Measurements from ENCODE around the gene SLIT3.

The SLIT3 gene

DNA sequence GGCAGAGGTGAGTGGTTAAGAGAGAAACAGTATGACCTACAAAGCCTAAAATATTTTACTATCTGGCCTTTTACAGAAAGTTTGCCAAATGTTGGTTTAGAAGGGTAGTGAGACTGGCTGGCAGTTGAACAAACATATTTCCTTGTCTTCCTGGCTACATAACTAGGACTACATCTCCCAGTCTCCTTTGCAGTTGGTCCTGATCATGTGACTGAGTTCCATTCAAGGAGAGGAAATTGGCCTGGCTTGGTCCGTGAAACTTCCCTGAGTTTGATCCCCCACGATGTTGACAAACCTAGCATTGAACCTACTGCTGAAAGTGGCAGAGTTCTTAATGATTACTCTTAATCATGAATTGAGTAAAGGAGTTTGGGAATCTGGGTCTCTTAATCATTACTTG is 280.8 kb downstream of the SLIT3 start:
- DNase-seq = no peak

DNA sequence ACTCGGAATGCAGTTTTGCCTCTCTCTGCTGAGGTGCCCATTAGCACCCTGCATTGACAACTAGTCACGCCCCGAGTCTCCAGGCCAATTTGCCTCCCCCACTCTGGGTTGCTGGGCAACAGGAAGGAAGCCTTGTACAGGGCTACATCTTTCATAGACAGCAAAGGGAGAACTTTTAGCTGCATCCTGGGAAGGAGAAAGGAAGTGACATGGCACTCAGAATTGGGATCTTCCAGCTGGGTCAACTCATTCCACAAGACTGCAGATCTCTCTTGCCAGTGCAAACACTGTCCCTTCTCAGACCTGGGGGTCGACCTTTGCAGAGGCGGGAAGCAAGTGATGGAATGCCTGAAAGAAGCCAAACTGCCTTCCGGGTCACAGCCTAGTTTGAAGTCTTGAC is 282.0 kb downstream of the SLIT3 start:
- DNase-seq = no peak

DNA sequence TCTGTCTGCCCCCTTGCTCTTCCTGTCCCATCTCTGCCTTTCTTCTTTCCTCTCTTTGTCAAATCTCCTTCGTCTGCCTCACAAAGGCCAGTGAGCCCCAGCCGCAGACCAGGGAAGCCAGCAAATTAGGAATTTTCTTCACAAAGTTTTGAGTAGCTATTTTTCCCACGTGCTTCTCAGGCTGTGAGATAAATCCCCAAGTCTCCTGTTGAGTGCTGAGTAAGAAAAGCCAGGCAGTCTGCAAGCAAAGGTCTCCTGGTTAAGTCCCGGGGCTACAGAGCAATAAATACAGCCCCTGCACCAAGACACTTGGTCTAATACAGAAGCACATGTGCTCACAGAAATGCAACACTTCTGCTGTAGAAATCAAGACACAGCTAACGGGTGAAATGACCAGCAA is 284.9 kb downstream of the SLIT3 start:
- DNase-seq = no peak

DNA sequence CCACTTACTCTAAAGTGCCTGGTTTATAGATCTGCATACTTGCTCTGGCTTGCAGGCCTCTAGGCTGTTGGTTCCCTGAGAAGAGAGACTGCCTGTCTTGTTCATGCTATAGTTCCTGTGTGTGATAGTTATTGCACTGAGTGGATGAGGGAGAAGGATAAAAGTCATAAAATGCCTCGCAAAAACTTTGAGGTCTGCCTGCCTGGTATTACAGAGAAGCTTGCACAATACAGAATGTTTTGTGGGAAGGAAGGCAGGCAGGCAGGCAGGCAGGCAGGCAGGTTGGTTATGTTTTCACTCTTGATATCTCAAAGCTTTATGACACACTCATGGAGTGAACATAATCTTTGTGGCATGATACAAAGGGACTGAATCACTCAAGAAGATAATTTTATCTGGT is 287.1 kb downstream of the SLIT3 start:
- no peak for DNase-seq

DNA sequence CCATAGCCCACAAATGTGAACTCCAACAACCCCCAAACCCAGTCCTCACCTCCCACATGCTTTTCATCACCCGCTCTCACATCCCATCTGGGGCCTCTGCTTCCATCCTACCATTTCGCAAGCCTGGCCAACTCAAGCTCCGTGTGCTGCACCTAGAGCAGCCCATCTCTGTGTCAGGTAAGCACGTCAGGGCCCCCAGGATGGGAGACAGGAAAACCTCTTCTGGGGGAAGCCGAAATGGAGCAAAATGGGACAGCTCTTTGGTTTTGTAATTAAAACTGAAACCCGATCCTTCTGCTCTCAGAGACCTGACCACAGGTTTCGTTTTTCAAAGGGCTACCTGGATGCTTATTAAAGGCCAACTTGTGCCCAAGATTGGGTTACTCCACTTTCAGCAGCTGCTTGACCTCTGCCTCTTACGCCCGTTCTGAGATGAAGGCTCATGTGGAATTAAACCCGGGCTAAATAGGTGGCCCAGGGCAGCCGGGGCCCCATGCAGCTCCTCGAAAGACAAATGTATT is 287.7 kb downstream of the SLIT3 start:
- no peak for DNase-seq

DNA sequence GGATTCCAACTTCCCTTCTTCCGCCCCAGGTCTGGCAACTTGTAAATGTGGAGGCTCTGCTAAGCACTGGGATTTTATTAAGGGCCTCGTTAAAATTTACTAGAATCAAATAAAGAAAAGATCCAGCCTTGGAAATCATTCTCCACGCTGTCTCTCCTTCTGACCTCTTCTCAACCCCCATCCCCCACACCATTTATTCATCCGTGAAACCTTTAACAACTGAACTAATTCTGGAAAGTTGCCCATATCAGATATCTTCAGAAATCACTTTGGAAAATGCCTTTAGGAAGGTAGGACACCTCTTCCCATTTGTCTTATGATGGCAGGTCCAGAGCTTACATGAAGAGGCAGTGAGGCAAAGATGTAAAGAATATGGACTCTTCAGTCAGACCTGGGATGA is 288.5 kb downstream of the SLIT3 start:
- no peak for DNase-seq

DNA sequence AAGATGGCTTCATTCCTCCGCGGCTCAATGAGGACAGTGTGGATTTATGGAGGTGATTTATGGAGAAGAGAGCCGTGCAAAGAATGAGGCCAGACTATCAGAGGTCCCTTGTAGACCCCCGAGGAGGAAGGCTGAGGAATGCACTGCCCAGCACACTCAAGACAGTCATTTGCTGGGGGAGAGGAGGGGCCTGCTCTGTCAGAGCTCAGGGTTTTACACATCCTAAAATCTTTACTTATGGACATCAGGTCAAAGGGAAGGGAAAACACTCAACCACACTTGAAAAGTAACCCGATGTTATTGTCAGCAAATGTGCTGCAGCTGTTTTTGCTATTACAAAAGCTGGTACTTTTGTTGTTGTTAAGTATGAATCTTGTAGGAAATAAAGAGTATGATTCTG is 289.5 kb downstream of the SLIT3 start:
- DNase-seq = no peak

DNA sequence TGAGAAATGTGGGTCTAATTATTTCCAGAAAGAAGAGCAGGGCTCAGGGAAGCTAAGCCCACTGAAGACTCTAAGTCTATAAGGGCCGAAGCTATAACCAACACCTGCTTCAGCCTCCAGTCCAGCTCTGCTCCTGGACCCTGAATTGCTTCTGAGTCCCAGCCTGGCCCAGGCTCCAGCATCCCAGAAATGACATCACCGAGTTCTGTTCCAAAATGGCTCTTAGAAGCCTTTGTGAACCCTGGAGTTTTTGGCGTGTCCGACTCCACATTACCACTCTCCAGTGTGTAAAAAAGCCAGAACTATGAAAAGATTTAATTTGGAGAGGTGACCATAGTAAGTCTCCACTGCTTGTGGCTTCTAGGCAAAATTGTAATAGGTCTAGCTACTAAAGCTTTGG is 289.9 kb downstream of the SLIT3 start:
- DNase-seq = no peak

DNA sequence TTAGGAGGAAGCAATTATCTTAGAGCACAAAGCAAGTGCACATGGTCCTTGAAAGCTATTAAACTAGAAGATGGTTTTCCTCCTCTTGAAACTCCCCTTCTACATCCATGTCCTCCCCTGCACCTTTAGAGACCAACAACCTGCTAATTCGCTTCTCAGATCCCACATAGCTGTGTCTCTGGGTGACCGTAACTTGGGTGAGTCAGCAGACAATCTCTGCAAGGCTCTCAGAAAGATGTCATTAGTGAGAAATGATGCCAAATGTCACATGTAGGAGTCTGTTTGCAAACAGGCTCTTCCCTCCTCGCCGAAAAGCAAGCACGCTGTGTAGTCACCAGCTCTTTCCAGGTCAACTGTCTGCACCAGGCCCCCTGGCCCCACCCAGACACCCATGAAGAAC is 291.8 kb downstream of the SLIT3 start:
- DNase-seq = no peak

DNA sequence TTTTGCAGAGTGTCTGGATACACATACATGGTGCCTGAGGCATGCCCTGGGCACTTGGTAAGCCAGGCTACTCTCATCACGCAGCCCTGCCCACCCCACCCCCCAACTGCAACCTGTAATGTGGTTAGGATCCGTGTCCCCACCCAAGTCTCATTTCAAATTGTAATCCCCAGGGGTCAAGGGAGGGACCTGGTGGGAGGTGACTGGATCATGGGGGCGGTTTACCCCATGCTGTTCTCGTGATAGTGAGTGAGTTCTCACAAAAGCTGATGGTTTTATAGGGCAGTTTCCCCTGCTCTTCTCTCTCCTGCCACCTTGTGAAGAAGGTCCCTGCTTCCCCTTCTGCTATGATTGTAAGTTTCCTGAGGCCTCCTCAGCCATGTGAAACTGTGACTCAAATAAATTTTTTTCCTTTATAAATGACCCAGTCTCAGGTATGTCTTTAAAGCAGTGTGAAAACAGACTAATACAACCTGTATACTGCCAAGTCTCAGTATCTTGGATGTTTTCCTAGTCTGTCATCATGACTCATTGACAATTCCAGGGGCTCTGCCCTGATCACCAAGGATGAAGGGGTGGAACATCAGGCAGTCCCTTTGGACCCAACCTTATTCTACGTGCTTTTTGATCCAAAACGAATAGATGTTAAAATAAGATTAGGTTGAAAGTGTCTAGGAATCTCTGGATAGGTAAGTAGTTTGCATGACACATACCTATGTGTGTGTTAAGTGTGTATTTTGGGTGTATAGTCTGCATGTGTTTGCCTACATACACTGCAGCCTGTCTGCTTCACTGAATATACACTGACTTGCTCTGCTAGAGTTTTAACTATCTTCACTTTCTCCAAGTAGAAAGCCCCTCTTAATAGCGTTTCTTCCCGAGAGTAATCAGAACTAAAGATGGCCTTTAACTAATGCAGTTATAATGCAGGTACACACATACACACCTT is 293.8 kb downstream of the SLIT3 start:
- DNase-seq = no peak

DNA sequence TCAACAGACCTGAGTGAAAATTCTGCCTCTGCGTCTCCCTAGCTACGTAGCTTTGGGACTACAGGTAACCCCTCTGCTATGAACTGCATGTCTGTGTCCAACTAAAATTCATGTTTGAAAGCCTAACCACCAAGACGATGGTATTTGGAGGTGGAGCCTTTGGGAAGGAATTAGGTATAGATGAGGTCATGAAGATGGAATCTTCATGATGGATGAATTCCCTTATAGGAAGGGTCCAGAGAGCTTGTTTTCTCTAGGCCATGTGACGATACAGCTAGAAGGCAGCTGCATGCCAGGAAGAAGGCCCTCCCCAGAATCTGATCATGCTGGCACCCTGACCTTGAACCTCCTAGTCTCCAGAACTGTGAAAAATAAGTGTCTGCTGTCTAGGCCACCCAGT is 296.4 kb downstream of the SLIT3 start:
- DNase-seq = no peak

DNA sequence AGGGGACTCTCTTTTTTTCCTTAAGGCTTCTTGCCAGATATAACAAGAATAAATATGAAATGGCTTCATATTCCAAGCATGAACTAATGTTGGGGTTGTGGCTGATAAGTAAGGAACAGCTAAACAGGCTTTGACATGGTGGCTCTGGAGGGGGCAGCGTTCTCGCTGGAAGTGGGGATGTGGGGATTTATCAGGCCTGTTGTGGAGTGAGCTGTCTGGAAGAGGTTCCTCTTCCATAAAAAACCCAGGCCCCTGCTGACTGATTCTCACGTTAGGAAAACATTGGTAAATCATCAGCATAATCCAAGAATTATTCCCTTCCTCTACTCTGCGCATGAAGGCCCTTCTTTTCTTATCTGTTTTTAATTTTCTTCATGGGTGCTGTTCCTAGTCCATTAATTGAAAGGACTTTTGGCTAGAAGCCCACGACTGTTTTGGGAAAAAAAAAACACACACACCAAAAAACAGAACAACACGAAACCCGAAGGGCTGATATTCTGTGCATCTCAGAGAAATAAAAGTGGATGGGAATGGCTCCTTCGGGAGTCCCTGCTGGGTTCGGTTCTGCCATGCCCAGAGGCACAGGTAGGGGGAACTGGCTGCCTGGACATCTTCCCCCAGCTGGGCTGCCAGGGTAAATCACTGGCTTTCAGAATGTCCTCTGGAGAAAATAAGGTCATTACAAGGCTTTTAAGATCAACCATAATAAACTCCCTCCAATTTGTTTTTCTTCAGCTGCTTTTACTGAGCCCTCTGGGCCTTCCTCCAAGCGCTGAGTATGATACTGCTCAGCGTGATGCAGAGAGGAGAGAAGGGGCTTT is 297.0 kb downstream of the SLIT3 start:
- no peak for DNase-seq

DNA sequence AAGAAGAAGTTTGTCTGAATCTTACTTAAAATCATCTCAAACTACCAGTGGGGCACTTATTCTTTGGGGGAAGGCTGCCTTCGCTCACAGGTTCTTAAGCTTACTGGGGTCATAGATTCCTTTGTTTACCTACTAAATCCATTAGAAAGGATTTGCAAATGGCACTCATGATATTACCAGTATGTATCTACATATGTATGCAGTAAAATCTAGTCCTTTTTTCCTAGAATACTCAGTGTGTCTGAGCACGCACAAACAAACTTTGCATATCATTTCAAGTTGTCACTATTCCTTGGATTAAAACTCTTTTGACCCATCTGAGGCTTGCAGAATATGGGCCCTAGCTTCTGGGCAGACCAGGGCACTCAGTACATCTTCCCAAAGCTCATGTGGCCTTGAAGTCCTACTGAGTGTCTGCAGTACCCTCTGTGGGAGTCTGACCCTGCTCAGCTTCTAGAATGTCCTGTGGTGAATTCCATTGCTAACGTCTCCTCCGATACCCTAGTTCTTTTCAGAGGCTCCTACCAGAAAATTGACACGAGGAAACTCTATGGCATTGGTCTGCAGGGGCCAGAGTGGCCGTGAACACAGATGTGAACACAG is 297.9 kb downstream of the SLIT3 start:
- no peak for DNase-seq

DNA sequence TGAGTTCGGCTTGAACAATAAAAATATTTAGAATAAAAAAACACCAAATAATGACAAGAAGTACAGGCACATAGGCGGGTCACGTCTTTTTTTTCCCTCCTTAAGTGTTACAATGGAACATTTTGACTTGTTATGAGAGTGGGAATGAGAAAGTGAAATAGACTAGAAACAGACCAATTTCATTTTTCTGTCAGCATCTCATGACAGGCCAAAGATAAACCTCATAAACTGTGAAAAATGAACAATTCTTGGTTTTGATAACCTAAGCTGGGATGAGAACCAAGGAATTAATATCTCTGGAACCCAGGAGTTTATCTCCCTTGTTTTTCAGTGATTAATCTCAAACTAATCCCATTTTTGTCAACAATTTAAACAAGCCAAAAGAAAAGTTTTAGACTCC is 299.5 kb downstream of the SLIT3 start:
- DNase-seq = no peak

DNA sequence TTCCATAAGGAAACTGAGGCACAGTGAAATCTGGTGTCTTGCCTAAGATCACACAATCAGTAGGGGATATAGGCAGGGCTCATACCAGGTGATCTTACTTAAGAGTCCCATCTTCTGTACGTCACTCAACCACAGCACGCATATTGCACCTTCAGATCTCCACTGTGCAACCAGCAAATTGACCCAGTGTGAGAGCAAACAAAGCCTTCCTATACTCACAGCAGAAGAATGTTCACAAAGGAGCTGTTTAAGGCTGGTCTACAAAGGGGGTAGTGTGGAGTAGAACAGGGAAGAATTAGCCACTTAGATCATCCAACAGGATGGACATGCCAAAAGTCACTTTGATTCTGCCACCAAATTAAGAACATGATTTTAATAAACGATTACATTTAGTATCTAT is 305.9 kb downstream of the SLIT3 start:
- DNase-seq = no peak

DNA sequence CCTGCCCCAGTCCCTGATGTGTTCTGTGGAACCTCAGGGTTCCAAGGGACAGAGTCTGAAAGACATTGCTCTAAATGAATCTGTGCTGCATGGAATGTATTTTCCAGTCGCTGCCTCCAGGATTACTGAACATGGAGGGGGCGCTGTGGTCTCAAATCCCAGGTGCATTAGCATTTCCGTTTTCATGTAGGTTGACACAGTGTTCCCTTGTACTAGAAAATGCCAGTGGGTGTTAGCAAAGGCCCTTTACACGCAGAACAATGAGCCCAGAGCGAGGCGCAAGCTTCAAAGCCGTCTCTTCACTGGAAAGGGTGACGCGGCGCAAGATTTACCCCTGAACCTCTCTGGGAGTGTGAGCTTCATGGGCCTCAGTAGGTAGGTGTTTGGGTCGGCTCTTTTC is 308.3 kb downstream of the SLIT3 start:
- no peak for DNase-seq

DNA sequence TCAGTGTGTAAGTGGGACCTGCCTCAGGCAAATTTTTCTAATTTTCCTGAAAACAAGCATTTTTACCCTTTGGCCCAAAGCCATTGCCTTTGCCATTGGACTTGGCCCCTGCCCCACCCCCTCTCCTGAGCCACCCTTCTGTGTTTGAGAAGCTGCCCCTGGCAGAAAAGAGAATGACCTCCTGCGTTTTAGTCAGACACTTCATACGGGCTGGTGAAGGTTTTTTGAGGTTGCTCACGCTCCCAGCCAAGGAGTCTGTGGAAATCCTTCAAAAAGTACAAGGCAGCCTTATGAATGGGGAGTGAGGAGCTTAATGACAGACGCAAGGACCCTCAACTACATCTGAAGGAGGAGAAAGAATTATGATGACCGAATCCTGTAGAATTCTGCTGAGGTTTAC is 308.9 kb downstream of the SLIT3 start:
- DNase-seq = no peak

DNA sequence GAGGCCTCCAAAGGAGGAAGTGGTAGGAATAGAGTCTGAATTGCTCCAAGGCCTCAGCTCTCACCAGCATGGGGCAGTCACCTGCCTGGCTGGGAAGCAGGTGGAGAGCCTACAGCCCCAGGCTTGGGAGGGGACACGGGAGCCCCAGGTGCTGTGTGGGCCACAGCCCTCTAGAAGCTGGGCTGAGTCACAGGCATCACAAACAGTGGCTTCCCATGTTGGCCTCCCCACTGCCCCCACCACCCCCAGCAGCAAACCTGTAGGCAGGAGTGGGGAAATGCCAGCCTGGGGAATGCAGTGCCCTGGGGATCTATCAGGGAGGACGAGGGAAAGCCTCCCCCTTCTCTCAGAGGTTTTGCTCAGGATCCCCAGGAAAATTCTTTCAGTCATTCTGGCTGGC is 309.6 kb downstream of the SLIT3 start:
- DNase-seq = no peak

DNA sequence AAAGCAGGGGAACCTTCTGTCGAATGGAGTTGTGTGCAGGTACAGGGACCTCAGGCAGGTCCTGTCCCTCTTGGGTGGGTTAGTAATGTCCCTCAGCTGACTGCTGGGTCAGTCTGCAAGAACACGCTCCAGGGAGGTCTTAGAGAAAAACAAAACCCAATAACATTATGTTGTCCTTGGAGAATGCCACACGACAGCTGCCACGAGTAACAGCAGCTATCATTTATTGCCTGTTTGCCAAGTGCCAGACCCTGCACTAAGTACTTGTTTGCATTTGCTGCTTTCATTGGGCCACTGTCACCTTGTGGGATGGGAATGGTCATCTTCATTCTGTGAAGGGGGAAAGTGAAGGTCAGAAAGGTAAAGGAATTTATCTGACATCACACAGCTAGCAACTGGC is 310.3 kb downstream of the SLIT3 start:
- DNase-seq = no peak

DNA sequence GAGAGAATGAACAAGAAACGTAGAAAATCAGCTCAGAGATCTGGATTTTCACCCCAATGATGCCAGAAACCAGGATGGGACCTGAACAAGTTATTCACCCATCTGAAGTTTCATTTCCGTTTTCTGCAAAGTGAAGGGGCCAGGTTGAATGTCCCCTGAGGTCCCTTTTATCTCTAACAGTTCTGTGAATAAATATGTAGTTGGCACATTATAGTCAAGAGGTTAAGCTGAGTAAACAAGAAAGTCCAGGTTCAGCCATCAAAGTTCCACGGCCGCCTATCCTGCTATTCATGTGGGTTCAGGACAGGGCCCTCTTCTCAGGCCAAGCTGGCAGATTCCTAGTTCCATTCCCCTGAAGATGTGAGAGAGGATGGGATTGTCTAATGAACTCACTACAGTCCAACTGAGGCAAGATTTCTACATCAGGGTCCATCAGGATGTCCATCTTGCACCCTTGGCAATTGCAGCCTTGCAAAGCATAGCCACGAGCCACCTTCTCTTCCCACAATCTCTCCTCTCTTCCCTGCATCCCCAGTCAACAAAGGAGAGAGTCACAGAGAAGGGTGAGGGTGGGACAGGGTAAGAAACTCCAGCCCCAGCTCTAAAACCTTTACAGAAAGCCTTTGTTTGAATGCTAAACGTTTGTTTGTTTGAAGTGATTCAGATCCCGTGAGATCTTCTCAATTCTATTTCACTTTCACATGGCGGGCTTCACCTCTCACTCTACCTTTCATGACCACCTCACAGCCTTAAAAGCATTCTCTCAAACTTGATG is 311.0 kb downstream of the SLIT3 start:
- DNase-seq = no peak

DNA sequence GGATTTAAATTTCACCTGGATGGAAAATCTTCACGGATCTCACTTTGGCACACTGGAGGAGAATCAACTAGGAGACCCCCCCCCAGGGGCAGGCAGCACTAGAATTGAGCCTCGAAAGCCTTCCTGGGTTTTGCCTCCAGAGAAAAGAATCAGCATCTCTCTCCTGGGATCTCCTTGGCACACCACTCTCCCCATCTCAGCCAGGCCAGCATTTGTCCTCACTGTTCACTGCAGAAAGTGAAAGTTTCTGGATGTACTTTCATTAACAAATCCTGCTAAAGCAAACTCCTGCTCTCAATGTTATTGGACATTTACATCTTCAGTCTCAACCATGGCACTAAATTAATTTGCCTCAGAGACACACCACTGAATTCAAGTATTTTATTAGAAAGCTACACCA is 312.2 kb downstream of the SLIT3 start:
- DNase-seq = no peak

DNA sequence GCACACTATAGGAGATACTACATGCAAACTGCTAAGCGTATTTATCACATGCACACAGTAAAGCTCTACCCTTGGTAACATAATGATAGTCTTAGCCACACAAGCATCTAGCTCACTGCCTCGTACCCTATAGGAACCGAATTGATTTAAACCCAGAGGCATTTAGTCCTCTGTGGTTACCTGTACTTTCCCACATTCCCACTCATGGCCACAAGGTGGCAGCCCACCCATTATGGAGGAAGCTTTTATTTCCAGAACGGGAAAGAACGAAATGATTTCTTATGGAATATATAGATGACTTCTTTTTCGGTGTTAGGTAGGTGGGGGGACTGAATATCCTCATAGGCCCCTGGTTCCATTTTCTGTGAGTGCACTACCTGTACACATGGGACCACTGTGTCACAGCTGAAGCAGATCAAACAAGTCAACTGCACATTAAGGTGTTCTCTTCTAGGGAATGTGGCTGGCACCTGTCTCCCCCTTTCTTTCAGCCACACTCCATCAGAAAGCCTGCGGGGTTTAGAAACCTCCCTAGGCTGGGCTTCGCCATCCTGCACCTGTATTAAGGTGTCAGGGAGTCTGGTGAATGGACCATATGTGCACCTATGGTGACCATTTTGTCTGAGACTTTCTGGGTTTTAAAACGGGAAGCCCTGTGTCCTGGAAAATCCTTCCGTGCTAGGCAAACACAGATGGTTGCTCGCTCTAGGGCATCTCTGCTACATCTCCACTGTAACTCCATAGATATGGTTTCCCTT is 313.2 kb downstream of the SLIT3 start:
- peak; percentile 33 for DNase-seq
